Endothelial cell of umbilical vein (primary cell): ENCODE measurements around the gene CAMLG. TPM values are rescaled to one million over a fixed set of nuclear protein-coding genes. Genes with fewer than 3 reads are reported as not detected.

Experiments used
- BruUV-seq: library from RNA; stranded (reverse); fragments of 400-500 nt; replicated peaks from 2 replicates; lab custom pipeline; 2021; lab: Mats Ljungman, UMichigan
- CTCF ChIA-PET: fragments of 300-600, 350-600 bp; sonication (Branson Sonifier 250); formaldehyde crosslinking; loops from one replicate; lab custom pipeline; 2021; ENCODE audit warnings: antibody characterized with exemption, inconsistent platforms; lab: Charles Lee
- POLR2A ChIA-PET: fragments of 300-600, 350-600 bp; sonication (Branson Sonifier 250); formaldehyde crosslinking; loops from one replicate; lab custom pipeline; 2021; ENCODE audit warnings: antibody characterized with exemption, inconsistent platforms; lab: Charles Lee
- DNase-seq: peaks from one replicate; pipeline ENCODE4 v3.0.0-alpha.2; 2011; ENCODE audit warnings: low read depth, low spot score
- FAIRE-seq: peaks from 2 replicates; lab custom pipeline; 2011; peaks lifted over from hg19 to GRCh38; lab: Jason Lieb, UNC
- H2AFZ ChIP-seq: 2 replicates; pipeline ENCODE4 v1.6.0; 2012; ENCODE audit warnings: low read depth, low read length, control low read depth, inconsistent platforms
- H3K27ac ChIP-seq: 2 replicates; pipeline ENCODE4 v1.5.1; 2011; ENCODE audit warnings: low read depth, mild to moderate bottlenecking, control low read depth, low read length, moderate library complexity; ENCODE audit not compliant: insufficient read depth
- H3K27me3 ChIP-seq, 2 experiments: 2 replicates each; pipeline versions ENCODE4 v1.6.0 to v1.6.1; 2011; ENCODE audit warnings: low read length in 2 of 2, mixed read lengths in 1 of 2; ENCODE audit not compliant: control insufficient read depth in 2 of 2, insufficient read depth in 2 of 2
- H3K36me3 ChIP-seq, 2 experiments: 2 replicates in 1 of 2; 3 replicates in 1 of 2; pipeline ENCODE4 v1.5.1; 2011; ENCODE audit warnings: low read length in 2 of 2, mild to moderate bottlenecking in 1 of 2, moderate library complexity in 1 of 2; ENCODE audit not compliant: control insufficient read depth in 2 of 2, insufficient read depth in 2 of 2; ENCODE audit errors: extremely low read depth in 1 of 2
- H3K4me1 ChIP-seq: 3 replicates; pipeline ENCODE4 v1.5.1; 2011; ENCODE audit warnings: mild to moderate bottlenecking, low read length; ENCODE audit not compliant: control insufficient read depth, insufficient read depth; ENCODE audit errors: extremely low read depth
- H3K4me2 ChIP-seq: 2 replicates; pipeline ENCODE4 v1.6.1; 2011; ENCODE audit warnings: low read length, control low read depth, mixed read lengths; ENCODE audit not compliant: insufficient read depth
- H3K4me3 ChIP-seq, 3 experiments: fragments of 200-600 bp in 1 of 3; sonication (generic), shearing (Covaris generic) in 1 of 3; replicated peaks in 1 of 3; 2 replicates each; pipeline ENCODE4 v1.5.1; 2011 to 2016; ENCODE audit warnings: control low read depth in 3 of 3, low read length in 3 of 3, mild to moderate bottlenecking in 2 of 3, inconsistent platforms in 1 of 3, low read depth in 1 of 3, moderate library complexity in 1 of 3; ENCODE audit not compliant: insufficient read depth in 1 of 3
- H3K79me2 ChIP-seq: 2 replicates; pipeline ENCODE4 v1.6.0; 2012; ENCODE audit warnings: low read length, inconsistent platforms; ENCODE audit not compliant: control insufficient read depth, insufficient read depth
- H3K9ac ChIP-seq: replicated peaks from 2 replicates; pipeline ENCODE3; 2011; ENCODE audit warnings: low read length, control low read depth; ENCODE audit not compliant: insufficient read depth; ENCODE audit errors: extremely low read depth
- H3K9me1 ChIP-seq: replicated peaks from 3 replicates; pipeline ENCODE4 v1.6.0; 2011; ENCODE audit warnings: mild to moderate bottlenecking, low read length; ENCODE audit not compliant: control insufficient read depth, insufficient read depth; ENCODE audit errors: extremely low read depth
- H3K9me3 ChIP-seq: replicated peaks from 2 replicates; pipeline ENCODE4 v1.5.1; 2012; ENCODE audit warnings: low read length, inconsistent platforms; ENCODE audit not compliant: control insufficient read depth, insufficient read depth
- H4K20me1 ChIP-seq: replicated peaks from 2 replicates; pipeline ENCODE3; 2011; ENCODE audit warnings: mild to moderate bottlenecking, low read length; ENCODE audit not compliant: control insufficient read depth, insufficient read depth; ENCODE audit errors: extremely low read depth
- EZH2 ChIP-seq: IDR thresholded peaks from 2 replicates; pipeline ENCODE4 v1.6.1; 2012; ENCODE audit warnings: borderline replicate concordance, low read depth, mild to moderate bottlenecking, moderate library complexity, low read length, inconsistent platforms; ENCODE audit not compliant: severe bottlenecking
- FOS ChIP-seq: IDR thresholded peaks from 2 replicates; pipeline ENCODE4 v1.6.1; 2011; ENCODE audit warnings: mild to moderate bottlenecking, low read length, moderate library complexity, borderline replicate concordance; ENCODE audit not compliant: insufficient read depth
- GATA2 ChIP-seq: IDR thresholded peaks from 2 replicates; pipeline ENCODE4 v1.7.0; 2011; ENCODE audit warnings: low read depth, mild to moderate bottlenecking, moderate library complexity, mixed read lengths, low read length; ENCODE audit not compliant: insufficient read length, insufficient read depth
- JUN ChIP-seq: IDR thresholded peaks from 2 replicates; pipeline ENCODE4 v1.6.1; 2011; ENCODE audit warnings: borderline replicate concordance, low read depth; ENCODE audit not compliant: insufficient read length, insufficient read depth
- MYC ChIP-seq: IDR thresholded peaks from one replicate; pipeline ENCODE4 v1.6.1; 2011; ENCODE audit warnings: mild to moderate bottlenecking, low read depth, low read length
- POLR2A ChIP-seq: IDR thresholded peaks from 2 replicates; pipeline ENCODE4 v1.6.1; 2012; ENCODE audit warnings: low read depth, mild to moderate bottlenecking, control low read depth, low read length
- POLR2AphosphoS5 ChIP-seq: IDR thresholded peaks from 2 replicates; pipeline ENCODE4 v1.6.1; 2012; ENCODE audit warnings: low read depth, mild to moderate bottlenecking, control low read depth, low read length, moderate library complexity; ENCODE audit not compliant: insufficient read depth
- dilution Hi-C: fragments of 300-500 bp; cut with MboI; formaldehyde crosslinking; loops from one replicate; pipeline ENCODE4 v1.15.0; 2019; ENCODE audit warnings: low sequenced_read_pairs; ENCODE audit not compliant: extremely low pct_ligation_motif_present
- intact Hi-C: fragments of 100-400 bp; cut with micrococcal nuclease; formaldehyde crosslinking; loops from one replicate; pipeline ENCODE4 v1.10.0; 2022
- polyA plus RNA-seq, 4 experiments: library from polyadenylated mRNA; depleted of rRNA in 3 of 4; stranded (reverse) in 3 of 4; unstranded in 1 of 4; fragments of >200 nt; gene quantifications; 2 replicates each; pipeline versions ENCODE4 v1.2.1 to v1.2.3, GENCODE V29; 2011 to 2012; ENCODE audit warnings: missing spikeins in 1 of 4
- total RNA-seq: library from RNA; stranded (reverse); gene quantifications from 2 replicates; pipeline ENCODE4 v1.2.3, GENCODE V29; 2021
- TF ChIP-seq, protein P1 (sequence below), 2 donors: IDR thresholded peaks; 1 replicate in 1 of 2; 2 replicates in 1 of 2; pipeline ENCODE4 v1.5.1; 2011; ENCODE audit warnings: low read length in 2 of 2, mild to moderate bottlenecking in 2 of 2, moderate library complexity in 2 of 2, control low read depth in 1 of 2, inconsistent platforms in 1 of 2, low read depth in 1 of 2; ENCODE audit not compliant: insufficient read depth in 1 of 2; ENCODE audit errors: extremely low read depth in 1 of 2
- TF ChIP-seq, protein P2 (sequence below): IDR thresholded peaks from 2 replicates; pipeline ENCODE4 v1.6.1; 2011; ENCODE audit not compliant: insufficient read depth, insufficient read length

The CAMLG gene
- total and polyA plus RNA-seq, 2 donors (not counting 3 experiments of a cell fraction or from before 2014, with no cell fraction given), result 14.7 to 33.3 TPM

DNA sequence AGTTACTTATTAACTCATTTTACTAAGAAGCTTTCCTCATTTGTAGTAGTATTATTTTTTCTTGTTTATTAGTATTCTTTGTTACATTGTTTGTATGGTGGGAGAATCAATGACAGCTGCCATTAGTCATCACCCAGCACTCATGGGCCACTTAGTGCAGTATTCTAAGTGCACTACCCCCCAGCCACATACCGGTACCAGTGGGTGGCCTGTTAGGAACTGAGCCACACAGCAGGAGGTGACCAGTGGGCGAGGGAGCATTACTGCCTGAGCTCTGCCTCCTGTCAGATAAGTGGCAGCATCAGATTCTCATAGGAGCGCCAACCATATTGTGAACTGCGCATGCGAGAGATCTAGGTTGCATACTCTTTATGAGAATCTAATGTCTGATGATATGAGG is 24.2 kb upstream of the CAMLG start:
- intact Hi-C loops, result no loop called here
- Histone ChIP-seq H2AFZ (no peak overlapping the region), H3K27ac (no peak overlapping the region), H3K79me2 (no peaks in the 10 kb centered on the region), H3K36me3 (peaks cover 9 to 14% of the 10 kb centered on the region in 2 experiments), H3K4me2 (no peak overlapping the region), H3K9ac (no peak overlapping the region), H3K4me3 (no peak overlapping the region), H4K20me1 (no peaks in the 10 kb centered on the region), H3K4me1 (no peaks in the 10 kb centered on the region), H3K9me1 (no peaks in the 10 kb centered on the region), H3K27me3 (no peaks in the 10 kb centered on the region), H3K9me3 (no peaks in the 10 kb centered on the region)
- TF ChIP-seq, protein P1, sequence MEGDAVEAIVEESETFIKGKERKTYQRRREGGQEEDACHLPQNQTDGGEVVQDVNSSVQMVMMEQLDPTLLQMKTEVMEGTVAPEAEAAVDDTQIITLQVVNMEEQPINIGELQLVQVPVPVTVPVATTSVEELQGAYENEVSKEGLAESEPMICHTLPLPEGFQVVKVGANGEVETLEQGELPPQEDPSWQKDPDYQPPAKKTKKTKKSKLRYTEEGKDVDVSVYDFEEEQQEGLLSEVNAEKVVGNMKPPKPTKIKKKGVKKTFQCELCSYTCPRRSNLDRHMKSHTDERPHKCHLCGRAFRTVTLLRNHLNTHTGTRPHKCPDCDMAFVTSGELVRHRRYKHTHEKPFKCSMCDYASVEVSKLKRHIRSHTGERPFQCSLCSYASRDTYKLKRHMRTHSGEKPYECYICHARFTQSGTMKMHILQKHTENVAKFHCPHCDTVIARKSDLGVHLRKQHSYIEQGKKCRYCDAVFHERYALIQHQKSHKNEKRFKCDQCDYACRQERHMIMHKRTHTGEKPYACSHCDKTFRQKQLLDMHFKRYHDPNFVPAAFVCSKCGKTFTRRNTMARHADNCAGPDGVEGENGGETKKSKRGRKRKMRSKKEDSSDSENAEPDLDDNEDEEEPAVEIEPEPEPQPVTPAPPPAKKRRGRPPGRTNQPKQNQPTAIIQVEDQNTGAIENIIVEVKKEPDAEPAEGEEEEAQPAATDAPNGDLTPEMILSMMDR (IDR thresholded peaks at IDR 0.05; ENCODE audit: extremely low read depth in 1 of 2, insufficient read depth in 1 of 2, low read depth in 1 of 2, low read length in 2 of 2), result no peak
- no peak for TF ChIP-seq GATA2
- TF ChIP-seq EZH2, result no peak
- TF ChIP-seq FOS, result no peak
- TF ChIP-seq MYC, result no peak
- TF ChIP-seq, protein P2, sequence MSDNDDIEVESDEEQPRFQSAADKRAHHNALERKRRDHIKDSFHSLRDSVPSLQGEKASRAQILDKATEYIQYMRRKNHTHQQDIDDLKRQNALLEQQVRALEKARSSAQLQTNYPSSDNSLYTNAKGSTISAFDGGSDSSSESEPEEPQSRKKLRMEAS, result no peak
- no peak for TF ChIP-seq POLR2AphosphoS5
- TF ChIP-seq JUN, result no peak
- no peak for TF ChIP-seq POLR2A
- DNase-seq (no peak), FAIRE-seq (no peak)
- ChIA-PET CTCF (no interaction called here), POLR2A (no interaction called here)
- BruUV-seq, result no TSS peak
- dilution Hi-C loops, result no loop called here
